ENCODE measurements around the gene NR4A1. TPM values are rescaled to one million over a fixed set of nuclear protein-coding genes. Genes with fewer than 3 reads are reported as not detected.

Gene NR4A1
- total RNA-seq, 1 experiment from 2014 or later: 25.8 TPM

DNA sequence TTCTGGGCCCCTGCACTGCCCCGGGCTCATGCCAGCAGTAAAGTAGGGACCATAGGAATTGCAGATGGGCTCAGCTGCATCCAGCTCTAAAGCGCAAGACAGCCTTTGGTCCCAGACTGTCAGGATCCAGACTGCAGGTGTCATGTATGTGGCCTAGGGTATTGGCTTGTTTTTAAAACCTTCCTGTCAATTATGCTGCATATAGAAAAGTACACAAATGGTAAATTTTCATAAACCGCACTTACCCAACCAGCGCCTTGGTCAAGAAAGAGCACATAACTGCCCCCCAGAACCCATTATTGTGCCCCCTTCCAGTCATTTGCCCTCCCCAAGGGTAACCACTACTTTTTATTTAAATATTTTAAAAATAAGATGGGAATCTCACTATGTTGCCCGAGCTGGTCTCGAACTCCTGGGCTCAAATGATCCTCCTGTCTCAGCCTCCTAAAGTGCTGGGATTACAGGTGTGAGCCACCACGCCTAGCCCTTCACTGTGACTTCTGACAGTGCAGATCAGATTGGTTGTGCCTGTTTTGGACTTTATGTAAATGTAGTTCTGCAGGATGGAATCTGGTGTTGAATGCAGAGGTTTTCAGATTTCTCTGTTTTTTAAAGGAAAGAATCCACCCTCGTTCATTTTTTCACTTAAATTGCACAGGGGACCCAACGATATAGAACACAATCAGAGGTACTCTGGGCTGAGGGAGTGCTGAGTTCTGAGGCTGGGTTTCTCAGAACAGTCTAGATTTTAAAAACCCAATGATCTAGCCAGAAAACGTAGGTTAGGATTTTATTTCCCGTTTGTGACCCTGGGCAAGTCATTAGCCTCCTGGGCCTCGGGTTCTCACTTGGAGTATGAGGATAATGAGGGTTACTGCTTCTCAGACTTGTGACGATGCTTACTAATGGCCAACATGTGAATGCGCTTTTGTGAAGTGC, 6.7 kb downstream of the NR4A1 start:
- TF ChIP-seq, protein P1, sequence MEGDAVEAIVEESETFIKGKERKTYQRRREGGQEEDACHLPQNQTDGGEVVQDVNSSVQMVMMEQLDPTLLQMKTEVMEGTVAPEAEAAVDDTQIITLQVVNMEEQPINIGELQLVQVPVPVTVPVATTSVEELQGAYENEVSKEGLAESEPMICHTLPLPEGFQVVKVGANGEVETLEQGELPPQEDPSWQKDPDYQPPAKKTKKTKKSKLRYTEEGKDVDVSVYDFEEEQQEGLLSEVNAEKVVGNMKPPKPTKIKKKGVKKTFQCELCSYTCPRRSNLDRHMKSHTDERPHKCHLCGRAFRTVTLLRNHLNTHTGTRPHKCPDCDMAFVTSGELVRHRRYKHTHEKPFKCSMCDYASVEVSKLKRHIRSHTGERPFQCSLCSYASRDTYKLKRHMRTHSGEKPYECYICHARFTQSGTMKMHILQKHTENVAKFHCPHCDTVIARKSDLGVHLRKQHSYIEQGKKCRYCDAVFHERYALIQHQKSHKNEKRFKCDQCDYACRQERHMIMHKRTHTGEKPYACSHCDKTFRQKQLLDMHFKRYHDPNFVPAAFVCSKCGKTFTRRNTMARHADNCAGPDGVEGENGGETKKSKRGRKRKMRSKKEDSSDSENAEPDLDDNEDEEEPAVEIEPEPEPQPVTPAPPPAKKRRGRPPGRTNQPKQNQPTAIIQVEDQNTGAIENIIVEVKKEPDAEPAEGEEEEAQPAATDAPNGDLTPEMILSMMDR (conservative IDR thresholded peaks at IDR 0.05): no peak
- Histone ChIP-seq H3K27me3 (ENCODE audit: insufficient read depth, low read length) (no peaks in the 10 kb centered on the region), H4K8ac (replicated peaks; ENCODE audit: insufficient read length, low read depth, low read length) (no peak overlapping the region), H4K20me1 (ENCODE audit: control insufficient read depth, insufficient read depth, insufficient read length) (no peaks in the 10 kb centered on the region), H3K18ac (ENCODE audit: insufficient read length, low read depth, low read length) (no peak overlapping the region), H3K27ac (ENCODE audit: insufficient read length, low read depth, low read length) (no peak overlapping the region), H3K56ac (ENCODE audit: insufficient read length, low read depth, low read length) (no peak overlapping the region), H2BK15ac (ENCODE audit: low read depth, low read length) (no peak overlapping the region), H3K14ac (ENCODE audit: insufficient read depth, low read length) (no peak overlapping the region), H3K4me1 (ENCODE audit: insufficient read depth, low read length) (no peaks in the 10 kb centered on the region), H2BK12ac (ENCODE audit: insufficient read length, low read depth, low read length) (no peak overlapping the region), H2BK5ac (ENCODE audit: insufficient read length, low read length) (no peak overlapping the region), H2BK120ac (ENCODE audit: low read depth, low read length, poor library complexity, severe bottlenecking) (no peak overlapping the region), H3K79me2 (ENCODE audit: insufficient read depth, low read length) (no peaks in the 10 kb centered on the region), H2AK5ac (ENCODE audit: insufficient read length, low read length) (no peak overlapping the region), H3K23me2 (ENCODE audit: insufficient read length, low read depth, low read length, poor library complexity, severe bottlenecking) (no peaks in the 10 kb centered on the region), H3T11ph (ENCODE audit: low read length) (no peak overlapping the region), H3K23ac (ENCODE audit: insufficient read length, low read depth, low read length) (no peak overlapping the region), H3K9ac (ENCODE audit: extremely low read depth, insufficient read length, low read length) (no peak overlapping the region), H3K9me3 (ENCODE audit: control insufficient read depth, low read depth, low read length) (no peaks in the 10 kb centered on the region), H3K4me2 (ENCODE audit: insufficient read depth, insufficient read length, low read length) (no peak overlapping the region), H2AFZ (ENCODE audit: low read length) (no peak overlapping the region), H3K4ac (ENCODE audit: low read depth, low read length) (no peak overlapping the region), H2BK20ac (ENCODE audit: low read depth, low read length, poor library complexity, severe bottlenecking) (no peak overlapping the region), H3K79me1 (ENCODE audit: insufficient read depth, low read depth, low read length, poor library complexity, severe bottlenecking) (no peaks in the 10 kb centered on the region), H4K91ac (ENCODE audit: insufficient read length, low read depth, low read length) (no peak overlapping the region), H4K5ac (ENCODE audit: insufficient read length, low read depth, low read length) (no peak overlapping the region)
- no peak for DNase-seq
- no peaks in the 10 kb centered on the region for H3K9me3 Mint-ChIP-seq
- peaks cover 0 to 3% of the 10 kb centered on the region in 2 experiments; a peak in 1 of 4 replicates for H3K4me1 Mint-ChIP-seq
- peaks cover 0 to 29% (median 28%) of the 10 kb centered on the region in 3 experiments; a peak in 5 of 7 replicates for H3K36me3 Mint-ChIP-seq (ENCODE audit: insufficient read depth in 1 of 3, low read depth in 3 of 3)
- H3K27me3 Mint-ChIP-seq (ENCODE audit: low read depth): peaks cover 3% of the 10 kb centered on the region
- H3K4me3 Mint-ChIP-seq: no peak overlapping the region
- WGBS (ENCODE audit: extremely low coverage, insufficient read length, low lambda C conversion rate): no CpG with 5 or more reads among the region's 14 CpGs
- no peak overlapping the region for H3K27ac Mint-ChIP-seq

Data from H9 (cell line).